Measurements from ENCODE around the gene NOS1. TPM values are rescaled to one million over a fixed set of nuclear protein-coding genes. Genes with fewer than 3 reads are reported as not detected.
A peak's percentile ranks its signal among the peaks of the same experiment; 100 is the strongest.
"Not testable (repeated sequence)": the region's sequence is repeated elsewhere in the genome, so short reads cannot be mapped to it uniquely, and the experiment has no call there.

The NOS1 gene
- total RNA-seq, 1 experiment from 2014 or later, result 25.2 TPM

DNA sequence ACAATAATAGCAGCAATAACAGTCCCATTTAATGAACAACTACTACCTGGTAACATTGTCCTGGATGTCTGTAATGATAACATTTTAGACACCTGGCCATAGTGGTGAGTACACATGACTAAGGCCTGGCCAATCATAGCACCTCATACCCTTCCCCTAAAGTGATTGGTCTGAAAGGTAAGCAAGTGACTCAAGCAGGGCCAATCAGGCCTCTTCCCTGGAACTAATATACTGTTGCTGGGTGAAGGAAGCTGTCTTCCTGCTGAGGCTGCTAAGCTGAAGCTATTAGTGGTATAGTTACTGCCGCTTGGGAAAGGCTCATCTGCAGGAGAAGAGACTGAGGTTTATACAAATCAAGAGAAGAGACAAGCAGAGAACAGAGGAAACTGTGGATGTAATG lies 18.7 kb upstream of the NOS1 start:
- Histone ChIP-seq H3K4me3 (ENCODE audit: low read depth, low read length, poor library complexity, severe bottlenecking) (no peak overlapping the region), H3K36me3 (ENCODE audit: insufficient read depth, low read length, poor library complexity, severe bottlenecking) (no peaks in the 10 kb centered on the region), H3K9me3 (ENCODE audit: low read depth, low read length, poor library complexity, severe bottlenecking) (no peaks in the 10 kb centered on the region), H3K27me3 (replicated peaks; ENCODE audit: insufficient read depth, low read depth, low read length, poor library complexity) (no peaks in the 10 kb centered on the region), H3K27ac (ENCODE audit: low read depth, low read length, poor library complexity, severe bottlenecking) (no peak overlapping the region), H3K4me1 (ENCODE audit: insufficient read depth, low read length, poor library complexity, severe bottlenecking) (no peaks in the 10 kb centered on the region)
- ChIA-PET POLR2A (ENCODE audit: low non-redundant PET) (no interaction called here), CTCF (no interaction called here)
- intact Hi-C loops (cut with micrococcal nuclease; ENCODE audit: unreplicated experiment), result no loop called here
- peak; percentile 23 for DNase-seq (ENCODE audit: low spot score)
- TF ChIP-seq, protein P1, sequence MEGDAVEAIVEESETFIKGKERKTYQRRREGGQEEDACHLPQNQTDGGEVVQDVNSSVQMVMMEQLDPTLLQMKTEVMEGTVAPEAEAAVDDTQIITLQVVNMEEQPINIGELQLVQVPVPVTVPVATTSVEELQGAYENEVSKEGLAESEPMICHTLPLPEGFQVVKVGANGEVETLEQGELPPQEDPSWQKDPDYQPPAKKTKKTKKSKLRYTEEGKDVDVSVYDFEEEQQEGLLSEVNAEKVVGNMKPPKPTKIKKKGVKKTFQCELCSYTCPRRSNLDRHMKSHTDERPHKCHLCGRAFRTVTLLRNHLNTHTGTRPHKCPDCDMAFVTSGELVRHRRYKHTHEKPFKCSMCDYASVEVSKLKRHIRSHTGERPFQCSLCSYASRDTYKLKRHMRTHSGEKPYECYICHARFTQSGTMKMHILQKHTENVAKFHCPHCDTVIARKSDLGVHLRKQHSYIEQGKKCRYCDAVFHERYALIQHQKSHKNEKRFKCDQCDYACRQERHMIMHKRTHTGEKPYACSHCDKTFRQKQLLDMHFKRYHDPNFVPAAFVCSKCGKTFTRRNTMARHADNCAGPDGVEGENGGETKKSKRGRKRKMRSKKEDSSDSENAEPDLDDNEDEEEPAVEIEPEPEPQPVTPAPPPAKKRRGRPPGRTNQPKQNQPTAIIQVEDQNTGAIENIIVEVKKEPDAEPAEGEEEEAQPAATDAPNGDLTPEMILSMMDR (conservative IDR thresholded peaks at IDR 0.05; ENCODE audit: low read depth, low read length), result no peak
- no peak for TF ChIP-seq EZH2 (IDR thresholded peaks at IDR 0.05; ENCODE audit: borderline replicate concordance, low read depth, low read length, poor library complexity, severe bottlenecking)
- no TSS peak for BruUV-seq (replicated peaks)

DNA sequence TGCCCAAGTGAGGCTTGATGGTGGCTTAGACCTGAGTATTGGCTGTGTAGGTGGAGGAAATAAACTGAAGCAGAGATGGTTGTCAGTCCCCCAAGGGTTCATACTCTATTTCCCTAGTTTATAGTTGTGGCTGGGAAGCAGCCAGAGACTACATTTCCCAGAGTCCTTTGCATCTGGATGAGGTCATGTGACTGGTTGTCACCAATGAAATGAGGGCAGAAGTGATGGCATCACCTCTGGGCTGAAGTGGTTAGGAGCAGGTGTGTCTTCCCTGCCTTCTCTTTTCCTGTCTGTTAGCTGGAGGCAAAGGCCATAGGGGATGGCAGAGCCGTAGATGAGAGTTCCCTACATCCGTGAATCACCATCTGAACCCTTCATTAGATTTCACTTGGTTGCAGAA lies 16.3 kb upstream of the NOS1 start:
- no peaks in the 10 kb centered on the region for H3K27me3 ChIP-seq (replicated peaks; ENCODE audit: insufficient read depth, low read depth, low read length, poor library complexity)
- no peaks in the 10 kb centered on the region for H3K36me3 ChIP-seq (ENCODE audit: insufficient read depth, low read length, poor library complexity, severe bottlenecking)
- ChIA-PET POLR2A (ENCODE audit: low non-redundant PET) (no interaction called here), CTCF (no interaction called here)
- intact Hi-C loops (cut with micrococcal nuclease; ENCODE audit: unreplicated experiment), result no loop called here
- DNase-seq (ENCODE audit: low spot score), result peak; percentile 23
- TF ChIP-seq EZH2 (IDR thresholded peaks at IDR 0.05; ENCODE audit: borderline replicate concordance, low read depth, low read length, poor library complexity, severe bottlenecking), result no peak
- TF ChIP-seq, protein P1 (conservative IDR thresholded peaks at IDR 0.05; ENCODE audit: low read depth, low read length), result no peak
- no TSS peak for BruUV-seq (replicated peaks)
- H3K4me1 ChIP-seq (ENCODE audit: insufficient read depth, low read length, poor library complexity, severe bottlenecking), result no peaks in the 10 kb centered on the region
- H3K27ac ChIP-seq (ENCODE audit: low read depth, low read length, poor library complexity, severe bottlenecking), result no peak overlapping the region
- H3K4me3 ChIP-seq (ENCODE audit: low read depth, low read length, poor library complexity, severe bottlenecking), result no peak overlapping the region
- no peaks in the 10 kb centered on the region for H3K9me3 ChIP-seq (ENCODE audit: low read depth, low read length, poor library complexity, severe bottlenecking)

DNA sequence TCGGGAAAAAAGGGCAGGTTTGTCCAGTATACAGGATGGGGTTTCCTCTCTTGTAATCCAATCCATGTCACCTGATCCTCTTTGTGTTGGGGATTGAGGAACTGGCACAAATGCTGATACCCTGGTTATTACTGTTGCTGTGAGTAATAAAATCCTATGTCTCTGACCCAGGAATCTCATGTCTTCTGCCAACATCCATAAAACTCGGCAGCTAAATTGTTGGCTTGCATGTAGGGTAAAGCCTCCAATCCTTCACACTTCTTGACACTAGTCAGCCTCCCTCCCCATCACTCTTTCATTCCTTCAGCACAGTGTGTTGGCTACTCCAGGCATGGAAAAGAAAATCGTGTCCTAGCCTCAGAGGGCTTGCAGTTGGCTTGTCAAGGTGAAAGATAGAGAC lies 9.2 kb upstream of the NOS1 start:
- Histone ChIP-seq H3K27me3 (replicated peaks; ENCODE audit: insufficient read depth, low read depth, low read length, poor library complexity) (no peaks in the 10 kb centered on the region), H3K4me1 (ENCODE audit: insufficient read depth, low read length, poor library complexity, severe bottlenecking) (no peaks in the 10 kb centered on the region), H3K9me3 (ENCODE audit: low read depth, low read length, poor library complexity, severe bottlenecking) (no peaks in the 10 kb centered on the region), H3K27ac (ENCODE audit: low read depth, low read length, poor library complexity, severe bottlenecking) (no peak overlapping the region), H3K4me3 (ENCODE audit: low read depth, low read length, poor library complexity, severe bottlenecking) (no peak overlapping the region), H3K36me3 (ENCODE audit: insufficient read depth, low read length, poor library complexity, severe bottlenecking) (no peaks in the 10 kb centered on the region)
- no TSS peak for BruUV-seq (replicated peaks)
- DNase-seq (ENCODE audit: low spot score), result no peak
- intact Hi-C loops (cut with micrococcal nuclease; ENCODE audit: unreplicated experiment), result no loop called here
- POLR2A ChIA-PET (ENCODE audit: low non-redundant PET), result no interaction called here
- no peak for TF ChIP-seq EZH2 (IDR thresholded peaks at IDR 0.05; ENCODE audit: borderline replicate concordance, low read depth, low read length, poor library complexity, severe bottlenecking)
- TF ChIP-seq, protein P1 (conservative IDR thresholded peaks at IDR 0.05; ENCODE audit: low read depth, low read length), result no peak
- CTCF ChIA-PET, result no interaction called here

DNA sequence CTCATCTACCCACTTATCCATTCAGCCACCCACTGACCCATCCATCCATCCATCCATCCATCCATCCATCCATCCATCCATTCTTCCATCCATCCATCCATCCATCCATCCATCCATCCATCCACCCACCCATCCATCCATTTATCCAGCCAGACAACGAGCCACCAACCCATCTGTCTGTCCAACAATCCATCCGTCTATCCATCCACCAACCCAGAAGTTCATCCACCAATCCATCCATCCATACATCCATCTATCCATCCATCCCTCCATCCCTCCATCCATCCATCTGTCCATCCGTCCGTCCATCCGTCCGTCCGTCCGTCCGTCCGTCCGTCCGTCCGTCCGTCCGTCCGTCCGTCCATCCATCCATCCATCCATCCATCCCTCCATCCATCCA lies 8.6 kb upstream of the NOS1 start:
- BruUV-seq (replicated peaks); H3K36me3 ChIP-seq (ENCODE audit: insufficient read depth, low read length, poor library complexity, severe bottlenecking); H3K4me1 ChIP-seq (ENCODE audit: insufficient read depth, low read length, poor library complexity, severe bottlenecking); DNase-seq (ENCODE audit: low spot score); H3K27ac ChIP-seq (ENCODE audit: low read depth, low read length, poor library complexity, severe bottlenecking); H3K4me3 ChIP-seq (ENCODE audit: low read depth, low read length, poor library complexity, severe bottlenecking); CTCF ChIA-PET; H3K27me3 ChIP-seq (replicated peaks; ENCODE audit: insufficient read depth, low read depth, low read length, poor library complexity); H3K9me3 ChIP-seq (ENCODE audit: low read depth, low read length, poor library complexity, severe bottlenecking); POLR2A ChIA-PET (ENCODE audit: low non-redundant PET): not testable (repeated sequence)
- intact Hi-C loops (cut with micrococcal nuclease; ENCODE audit: unreplicated experiment), result loop anchor here (5.0 kb wide), 1 partner anchor 482 kb away; no protein-coding TSS in a partner anchor

Measured in A673 (cell line).